Activated CD8-positive, alpha-beta memory T cell treated with anti-CD3 and anti-CD28 coated beads, Interleukin-2, amount 10 ng/mL, durations not matched to agents 7 days and 5 days (primary cell): ENCODE measurements around the gene NFIL3. TPM values are rescaled to one million over a fixed set of nuclear protein-coding genes. Genes with fewer than 3 reads are reported as not detected.
"Not testable (repeated sequence)": the region's sequence is repeated elsewhere in the genome, so short reads cannot be mapped to it uniquely, and the experiment has no call there.

Experiments used
- ATAC-seq: fragments of 150-1000 bp; cut with Tn5 transposase; one replicate; pipeline ENCODE4 v1.10.0; 2021; ENCODE audit warnings: moderate library complexity
- CTCF ChIA-PET: fragments of 350-600 bp; sonication (Branson Sonifier 250); formaldehyde crosslinking; loops from one replicate; lab custom pipeline; 2021; ENCODE audit warnings: antibody characterized with exemption; lab: Charles Lee
- DNase-seq: peaks from one replicate; pipeline ENCODE4 v3.0.0-alpha.2; 2020
- H3K27ac Mint-ChIP-seq: one replicate; pipeline ENCODE4 v1.8.0; 2021; ENCODE audit warnings: mild to moderate bottlenecking, mixed read lengths
- H3K27me3 Mint-ChIP-seq: one replicate; pipeline ENCODE4 v1.8.0; 2021; ENCODE audit warnings: mixed read lengths
- H3K36me3 Mint-ChIP-seq: one replicate; pipeline ENCODE4 v1.8.0; 2021; ENCODE audit warnings: mild to moderate bottlenecking, mixed read lengths
- H3K4me1 Mint-ChIP-seq: one replicate; pipeline ENCODE4 v1.8.0; 2021; ENCODE audit warnings: mixed read lengths
- H3K4me3 Mint-ChIP-seq: one replicate; pipeline ENCODE4 v1.8.0; 2021; ENCODE audit warnings: mild to moderate bottlenecking, moderate library complexity, mixed read lengths
- H3K9me3 Mint-ChIP-seq: one replicate; pipeline ENCODE4 v1.8.0; 2022; ENCODE audit warnings: low read depth, mixed read lengths
- total RNA-seq, 2 experiments: library from RNA; stranded (reverse); gene quantifications; one replicate each; pipeline ENCODE4 v1.2.3, GENCODE V29; 2021

NFIL3 gene
- total RNA-seq, 2 experiments from 2014 or later, result 71.1 to 87.3 TPM

DNA sequence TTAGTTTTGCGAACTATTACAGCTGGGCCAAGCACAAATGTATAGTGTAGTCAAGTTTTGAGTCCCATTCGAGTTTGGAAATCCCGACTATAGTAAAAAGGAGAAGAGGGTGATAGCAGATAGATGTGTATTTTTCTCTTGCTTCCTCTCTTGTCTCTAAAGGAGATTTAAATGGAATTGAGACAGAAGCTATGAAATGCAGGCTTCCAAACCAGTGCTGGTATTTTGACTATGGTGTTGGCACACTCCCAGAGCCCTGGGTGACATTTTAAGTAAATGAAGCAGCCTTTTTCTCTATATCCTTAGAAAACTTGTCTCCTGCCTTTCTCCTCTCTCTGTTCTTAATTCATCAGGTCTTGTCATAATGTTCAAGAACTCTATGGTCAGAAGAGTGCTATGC is 44.2 kb downstream of the NFIL3 start:
- CTCF ChIA-PET, result no interaction called here
- H3K27me3 Mint-ChIP-seq, result peaks cover 22% of the 10 kb centered on the region
- H3K27ac Mint-ChIP-seq, result no peak overlapping the region
- no peak for DNase-seq
- H3K36me3 Mint-ChIP-seq, result peaks cover 18% of the 10 kb centered on the region
- H3K9me3 Mint-ChIP-seq, result peaks cover 3% of the 10 kb centered on the region
- H3K4me3 Mint-ChIP-seq, result no peak overlapping the region
- H3K4me1 Mint-ChIP-seq, result peaks cover 26% of the 10 kb centered on the region
- no peak for ATAC-seq

DNA sequence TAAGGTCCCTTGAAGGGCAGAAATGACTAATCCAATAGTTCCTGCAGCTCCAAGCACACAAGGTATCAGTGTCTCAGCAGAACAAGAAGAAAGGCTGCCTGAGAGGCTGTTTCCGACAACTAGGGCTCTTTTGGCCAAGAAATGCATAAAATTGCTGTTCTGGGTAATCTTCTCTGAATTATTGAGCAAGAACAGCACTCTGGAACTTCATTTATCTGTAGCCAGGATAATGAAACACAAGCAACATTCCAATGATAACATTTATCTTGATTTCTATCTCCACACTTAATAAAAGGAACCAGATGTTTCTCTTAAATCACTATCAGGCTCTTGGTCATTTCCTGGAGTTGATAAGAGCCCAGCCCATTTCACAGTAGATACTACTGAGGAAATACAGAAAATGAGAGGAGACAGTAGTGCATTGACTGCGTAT is 44.9 kb downstream of the NFIL3 start:
- Mint-ChIP-seq H3K27me3 (peaks cover 22% of the 10 kb centered on the region), H3K4me1 (peaks cover 26% of the 10 kb centered on the region), H3K27ac (no peak overlapping the region), H3K36me3 (peaks cover 18% of the 10 kb centered on the region), H3K4me3 (no peak overlapping the region), H3K9me3 (peaks cover 3% of the 10 kb centered on the region)
- DNase-seq, result no peak
- no peak for ATAC-seq
- CTCF ChIA-PET, result interaction anchor here (0.7 to 1.0 kb wide), 2 partner anchors 27 to 33 kb away, joined by 3 read pairs; no protein-coding TSS in a partner anchor

DNA sequence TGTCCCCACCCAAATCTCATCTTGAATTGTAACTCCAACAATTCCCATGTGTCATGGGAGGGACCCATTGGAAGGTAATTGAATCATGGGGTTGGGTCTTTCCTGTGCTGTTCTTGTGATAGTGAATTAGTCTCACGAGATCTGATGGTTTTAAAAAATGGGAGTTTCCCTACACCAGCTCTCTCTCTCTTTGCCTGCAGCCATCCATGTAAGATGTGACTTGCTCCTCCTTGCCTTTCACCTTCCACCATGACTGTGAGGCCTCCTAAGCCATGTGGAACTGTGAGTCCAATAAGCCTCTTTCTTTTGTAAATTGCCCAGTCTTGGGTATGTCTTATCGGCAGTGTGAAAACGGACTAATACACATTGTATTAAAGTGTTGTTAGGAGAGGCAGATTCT is 45.6 kb downstream of the NFIL3 start:
- CTCF ChIA-PET, result interaction anchor here (0.7 to 1.0 kb wide), 2 partner anchors 26 to 34 kb away, joined by 3 read pairs; no protein-coding TSS in a partner anchor
- ATAC-seq, H3K9me3 Mint-ChIP-seq, H3K27ac Mint-ChIP-seq, DNase-seq, H3K4me3 Mint-ChIP-seq: not testable (repeated sequence)
- Mint-ChIP-seq H3K4me1 (peaks cover 26% of the 10 kb centered on the region), H3K36me3 (peaks cover 18% of the 10 kb centered on the region), H3K27me3 (peaks cover 21% of the 10 kb centered on the region)

DNA sequence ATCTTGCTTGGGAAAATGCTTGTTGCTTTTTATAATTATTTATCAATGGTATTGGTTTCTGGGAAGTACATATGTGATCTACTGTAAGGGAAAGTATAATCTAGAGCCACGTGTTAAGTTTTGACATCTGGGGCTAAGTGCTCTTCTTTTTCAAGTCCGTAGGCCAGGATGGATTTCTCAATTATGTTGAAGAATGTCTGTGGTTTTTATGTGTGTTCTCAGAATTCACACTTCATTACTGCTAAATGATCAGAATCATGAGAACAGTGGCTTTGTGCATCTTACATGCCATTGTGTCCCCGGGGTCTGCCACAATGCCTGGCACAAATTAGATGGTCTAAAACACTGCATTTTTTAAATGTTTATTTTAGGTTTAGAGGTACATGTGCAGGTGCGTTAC is 47.4 kb downstream of the NFIL3 start:
- CTCF ChIA-PET, result no interaction called here
- ATAC-seq (peak; percentile 45), DNase-seq (no peak)
- no peak overlapping the region for H3K4me3 Mint-ChIP-seq
- peaks cover 24% of the 10 kb centered on the region for H3K4me1 Mint-ChIP-seq
- H3K36me3 Mint-ChIP-seq, result peaks cover 14% of the 10 kb centered on the region
- peak overlapping the region; percentile 2 for H3K27ac Mint-ChIP-seq
- H3K27me3 Mint-ChIP-seq, result peaks cover 9% of the 10 kb centered on the region
- peaks cover 3% of the 10 kb centered on the region for H3K9me3 Mint-ChIP-seq

DNA sequence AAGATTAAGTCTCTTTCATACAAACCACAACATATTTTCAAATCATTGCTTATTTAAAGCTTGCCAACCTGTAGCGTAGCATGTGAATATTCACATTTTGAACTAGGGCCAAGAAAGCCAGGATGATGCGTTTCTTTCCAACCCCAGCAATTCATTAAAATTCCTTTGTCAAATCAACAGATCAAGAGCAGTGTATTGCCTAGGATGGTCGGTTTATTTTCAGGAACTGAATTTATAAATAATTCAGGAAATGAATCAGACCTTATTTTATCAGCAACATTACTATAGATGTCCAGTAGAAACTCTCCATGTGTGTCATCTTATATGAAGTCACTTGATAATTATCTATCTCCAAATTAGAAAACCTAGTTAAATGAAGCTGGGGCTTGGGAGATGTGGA is 48.7 kb downstream of the NFIL3 start:
- Mint-ChIP-seq H3K9me3 (peaks cover 2% of the 10 kb centered on the region), H3K27me3 (peaks cover 3% of the 10 kb centered on the region), H3K36me3 (peaks cover 13% of the 10 kb centered on the region), H3K4me1 (peaks cover 24% of the 10 kb centered on the region), H3K4me3 (no peak overlapping the region), H3K27ac (no peak overlapping the region)
- DNase-seq (no peak), ATAC-seq (no peak)
- CTCF ChIA-PET, result no interaction called here

DNA sequence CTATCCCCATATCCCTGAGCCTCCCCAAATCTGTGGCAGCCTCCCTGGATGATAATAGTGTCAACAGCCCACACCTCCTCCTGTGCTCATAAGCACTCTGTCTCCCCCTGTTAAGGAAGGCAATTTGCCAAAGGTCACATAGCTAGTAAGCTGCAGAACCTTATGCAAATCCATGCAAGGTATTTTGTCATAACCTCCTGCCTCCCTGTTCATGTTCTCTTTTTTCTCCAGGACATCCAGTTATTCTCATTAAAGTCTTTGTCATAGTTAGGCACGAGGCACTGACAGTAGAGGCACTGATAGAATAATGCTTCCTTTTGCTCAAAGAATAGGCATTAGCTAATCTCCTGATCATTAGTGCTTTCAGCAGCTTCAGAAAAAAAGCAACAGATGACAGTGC is 51.7 kb downstream of the NFIL3 start:
- H3K4me3 Mint-ChIP-seq, result no peak overlapping the region
- ATAC-seq, result no peak
- H3K9me3 Mint-ChIP-seq, result peaks cover 2% of the 10 kb centered on the region
- peaks cover 2% of the 10 kb centered on the region for H3K27me3 Mint-ChIP-seq
- peaks cover 4% of the 10 kb centered on the region for H3K36me3 Mint-ChIP-seq
- H3K4me1 Mint-ChIP-seq, result peaks cover 13% of the 10 kb centered on the region
- H3K27ac Mint-ChIP-seq, result no peak overlapping the region
- no peak for DNase-seq
- CTCF ChIA-PET, result interaction anchor here (0.7 to 1.1 kb wide), 2 partner anchors 272 to 341 kb away, joined by 3 to 4 read pairs; no protein-coding TSS in a partner anchor

DNA sequence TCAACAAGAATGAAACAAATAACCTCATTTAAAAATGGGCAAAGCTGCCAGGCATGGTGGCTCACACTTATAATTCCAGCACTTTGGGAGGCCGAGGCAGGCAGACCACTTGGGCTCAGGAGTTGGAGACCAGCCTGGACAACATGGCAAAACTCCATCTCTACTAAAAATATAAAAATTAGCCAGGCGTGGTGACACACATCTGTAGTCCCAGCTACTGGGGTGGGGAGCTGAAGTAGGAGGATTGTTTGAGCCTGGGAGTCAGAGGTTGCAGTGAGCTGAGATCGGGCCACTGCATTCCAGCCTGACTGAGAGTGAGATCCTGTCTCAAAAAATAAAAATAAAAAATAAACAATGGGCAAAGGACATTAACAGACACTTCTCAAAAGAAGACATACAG is 53.6 kb downstream of the NFIL3 start:
- H3K4me3 Mint-ChIP-seq, H3K27me3 Mint-ChIP-seq, ATAC-seq, DNase-seq, H3K4me1 Mint-ChIP-seq, H3K9me3 Mint-ChIP-seq, H3K27ac Mint-ChIP-seq, CTCF ChIA-PET, H3K36me3 Mint-ChIP-seq: not testable (repeated sequence)

DNA sequence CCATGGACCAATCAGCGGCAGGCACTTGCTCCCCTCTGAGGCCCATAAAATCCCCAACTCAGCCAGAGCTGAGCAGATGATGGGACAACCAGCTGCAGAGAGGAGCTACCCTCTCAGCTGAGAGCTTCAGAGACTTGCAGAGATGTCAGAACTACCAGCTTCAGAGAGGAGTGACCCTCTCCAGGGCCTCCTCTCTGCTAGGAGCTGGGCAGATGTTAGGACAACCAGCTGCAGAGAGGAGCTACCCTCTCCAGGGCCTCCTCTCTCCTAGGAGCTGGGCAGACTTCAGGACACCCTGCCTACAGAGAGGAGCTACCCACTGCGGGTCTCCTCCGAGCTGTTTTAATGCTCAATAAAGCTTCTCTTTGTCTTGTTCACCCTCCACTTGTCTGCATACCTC is 58.9 kb downstream of the NFIL3 start:
- no peak for ATAC-seq
- Mint-ChIP-seq H3K36me3 (peaks cover 15% of the 10 kb centered on the region), H3K4me1 (peaks cover 24% of the 10 kb centered on the region), H3K27me3 (peaks cover 2% of the 10 kb centered on the region), H3K4me3 (no peak overlapping the region), H3K9me3 (peaks cover 2% of the 10 kb centered on the region), H3K27ac (no peak overlapping the region)
- CTCF ChIA-PET, result no interaction called here
- DNase-seq, result no peak

DNA sequence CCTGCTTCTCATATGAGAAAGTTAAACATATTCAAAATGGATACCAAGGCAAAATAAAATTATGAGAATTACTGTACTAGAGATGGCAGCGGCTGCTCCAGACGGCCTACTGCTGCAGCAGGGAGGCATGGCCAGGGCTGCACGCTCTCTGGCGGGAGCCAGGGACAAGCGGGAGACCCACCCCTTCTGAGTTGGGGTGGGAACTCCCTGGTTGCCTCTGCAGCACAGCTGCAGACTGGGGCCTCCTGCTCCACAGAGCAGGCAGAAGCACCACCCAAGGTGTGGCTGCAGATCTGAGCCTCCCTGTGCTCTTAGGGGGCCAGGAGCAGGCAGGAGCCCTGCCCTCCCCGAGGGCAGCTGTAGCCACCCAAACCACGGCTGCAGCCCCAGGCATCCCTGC is 59.6 kb downstream of the NFIL3 start:
- Mint-ChIP-seq H3K9me3 (peaks cover 2% of the 10 kb centered on the region), H3K27ac (no peak overlapping the region), H3K4me3 (no peak overlapping the region), H3K4me1 (peaks cover 31% of the 10 kb centered on the region), H3K36me3 (peaks cover 21% of the 10 kb centered on the region), H3K27me3 (peaks cover 2% of the 10 kb centered on the region)
- CTCF ChIA-PET, result no interaction called here
- no peak for ATAC-seq
- no peak for DNase-seq

DNA sequence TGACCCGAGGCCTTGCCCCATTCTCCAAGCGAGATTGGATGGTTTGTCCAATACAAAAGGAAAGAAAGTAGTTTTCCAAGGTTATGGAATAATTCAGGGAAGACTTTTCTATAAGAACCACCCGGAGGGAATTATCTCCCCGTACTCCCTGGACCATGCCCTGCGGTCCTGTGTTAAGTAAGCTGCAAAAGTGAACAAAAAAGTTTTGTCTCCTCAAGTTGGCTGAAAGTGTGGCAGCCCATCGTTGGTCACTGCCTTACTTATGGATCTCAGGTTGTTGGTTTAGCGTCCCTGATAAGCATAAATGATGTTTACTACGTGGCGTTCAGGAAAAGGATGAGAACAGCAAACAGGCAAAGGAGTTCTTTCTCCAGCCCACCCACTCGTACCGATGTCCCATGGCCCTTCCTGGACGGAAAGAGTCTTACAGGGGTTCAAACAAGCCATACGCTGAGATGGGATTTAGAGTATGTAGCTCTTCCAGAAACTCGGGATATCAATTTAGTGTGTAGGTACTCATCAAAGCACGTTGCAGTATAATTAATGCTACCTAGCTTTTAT is 61.5 kb downstream of the NFIL3 start:
- CTCF ChIA-PET, result interaction anchor here (0.7 to 2.2 kb wide), 3 partner anchors 53 to 322 kb away, joined by 3 to 6 read pairs (median 5); no protein-coding TSS in a partner anchor
- Mint-ChIP-seq H3K4me3 (peak overlapping the region; percentile 90), H3K4me1 (peaks cover 50% of the 10 kb centered on the region), H3K36me3 (peaks cover 33% of the 10 kb centered on the region), H3K27ac (peak overlapping the region; percentile 76), H3K9me3 (peaks cover 2% of the 10 kb centered on the region), H3K27me3 (no peaks in the 10 kb centered on the region)
- no peak for ATAC-seq
- no peak for DNase-seq

DNA sequence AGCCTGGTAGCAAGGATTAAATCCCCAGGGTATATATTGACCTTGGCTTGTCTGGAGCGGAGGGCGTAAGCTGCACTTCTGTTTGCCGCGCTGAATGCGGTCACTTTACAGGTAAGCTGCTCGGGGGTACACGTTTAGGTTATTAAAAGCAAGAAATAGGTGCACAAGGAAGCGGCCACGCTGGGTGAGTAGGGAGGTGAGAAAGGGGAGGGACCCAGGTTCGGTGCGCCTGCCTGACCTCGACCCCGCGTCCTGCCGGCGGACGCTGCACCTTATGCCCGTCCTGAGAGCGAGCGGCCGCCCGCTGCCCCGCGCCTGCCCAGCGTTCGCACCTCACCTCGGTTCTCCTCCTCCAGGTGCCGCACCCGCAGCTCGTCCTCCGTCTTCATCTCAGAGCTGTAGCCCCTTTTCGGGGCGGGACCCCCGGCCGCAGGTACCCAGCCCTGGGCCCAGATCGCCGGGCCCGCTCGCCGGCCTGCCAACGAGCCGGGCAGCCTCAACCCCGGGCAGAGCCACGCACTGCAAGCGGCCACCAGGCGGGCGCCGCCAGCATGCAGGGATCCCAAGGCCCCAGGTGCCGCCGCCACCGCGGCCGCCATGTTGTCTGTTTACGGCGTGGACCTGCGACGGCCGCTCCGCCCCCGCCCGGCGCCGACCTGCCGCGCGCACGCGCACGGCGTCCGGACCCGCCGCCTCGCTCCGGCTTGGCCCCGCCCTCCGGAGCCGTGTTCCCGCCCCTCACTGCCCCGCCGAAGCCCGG is 62.2 kb downstream of the NFIL3 start, which contains the start of gene AUH:
Gene AUH (minus strand): TSS at position 628 of the 760 bp plus-strand sequence. CDS start 29 bp downstream, at position 599.
- H3K27me3 Mint-ChIP-seq, result no peaks in the 10 kb centered on the region
- H3K27ac Mint-ChIP-seq, result peak within 1 kb of the TSS; percentile 90
- DNase-seq, result peak; percentile 89
- H3K4me3 Mint-ChIP-seq, result peak within 1 kb of the TSS; percentile 90
- peak; percentile 86 for ATAC-seq
- H3K36me3 Mint-ChIP-seq, result peaks cover 39% of the 10 kb centered on the region
- CTCF ChIA-PET, result interaction anchor here (0.9 to 3.4 kb wide), 10 partner anchors 15 to 328 kb away, joined by 3 to 29 read pairs (median 5); partner anchors contain the start of gene NFIL3
- peaks cover 2% of the 10 kb centered on the region for H3K9me3 Mint-ChIP-seq
- peaks cover 57% of the 10 kb centered on the region for H3K4me1 Mint-ChIP-seq

DNA sequence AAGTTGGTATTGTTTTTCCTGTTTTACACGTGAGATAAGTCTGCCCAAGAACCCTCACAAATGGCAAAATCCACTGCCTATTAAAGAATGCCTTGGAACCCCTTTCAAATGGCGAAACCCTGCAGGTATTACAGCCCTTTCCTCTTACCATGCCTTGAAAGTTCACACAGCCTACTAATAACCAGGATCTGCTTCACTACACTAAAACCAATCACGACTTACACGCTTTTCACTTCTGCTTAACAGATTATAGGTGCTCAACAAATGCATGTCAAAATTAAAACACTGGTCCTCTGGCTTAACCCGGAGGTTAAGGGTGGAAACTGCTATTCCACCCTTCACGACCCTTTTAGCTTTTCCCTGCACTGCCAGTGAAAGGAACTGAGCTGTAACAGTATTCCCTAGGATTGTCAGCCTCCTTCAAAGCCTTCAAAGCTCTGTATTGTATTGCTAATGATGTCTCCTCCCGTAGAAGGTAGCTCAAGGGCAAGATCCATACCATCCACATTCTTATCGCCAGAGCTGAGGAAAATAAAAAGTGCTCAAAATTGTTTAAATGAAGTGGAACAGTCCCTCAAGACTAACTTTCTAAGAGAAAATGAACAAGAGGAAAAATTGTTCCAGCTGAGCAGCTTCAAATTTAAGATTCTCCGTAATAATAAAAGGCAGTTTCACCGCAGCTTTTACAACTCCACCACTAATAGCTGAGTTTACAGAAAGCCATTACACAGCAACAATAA is 62.9 kb downstream of the NFIL3 start:
- H3K36me3 Mint-ChIP-seq, result peaks cover 45% of the 10 kb centered on the region
- ATAC-seq (no peak), DNase-seq (no peak)
- peak overlapping the region; percentile 90 for H3K4me3 Mint-ChIP-seq
- peaks cover 2% of the 10 kb centered on the region for H3K9me3 Mint-ChIP-seq
- CTCF ChIA-PET, result interaction anchor here (0.9 to 3.4 kb wide), 11 partner anchors 14 to 327 kb away, joined by 3 to 29 read pairs (median 5); partner anchors contain the start of gene NFIL3
- H3K27ac Mint-ChIP-seq, result peak overlapping the region; percentile 90
- H3K4me1 Mint-ChIP-seq, result peaks cover 63% of the 10 kb centered on the region
- H3K27me3 Mint-ChIP-seq, result no peaks in the 10 kb centered on the region
